HepG2 (cell line): ENCODE measurements around the gene TAF12. TPM values are rescaled to one million over a fixed set of nuclear protein-coding genes. Genes with fewer than 3 reads are reported as not detected.

Source experiments
- CEBPB ChIP-seq: IDR thresholded peaks from 2 replicates; pipeline ENCODE4 v1.6.1; 2011; ENCODE audit warnings: low read depth, low read length, improper control_type of control experiment, borderline replicate concordance
- CTCF ChIP-seq: sonication (generic); formaldehyde crosslinking; IDR thresholded peaks from 2 replicates; pipeline ENCODE4 v1.5.0; 2020; ENCODE audit warnings: mild to moderate bottlenecking, missing genetic modification reagents, moderate library complexity
- GABPA ChIP-seq, 2 experiments: IDR thresholded peaks; 2 replicates each; pipeline ENCODE4 v1.6.1; 2011 to 2016; ENCODE audit warnings: low read depth in 2 of 2, low read length in 1 of 2, missing biosample characterization in 1 of 2, missing genetic modification characterization in 1 of 2
- HOXA3 ChIP-seq: sonication (generic); formaldehyde crosslinking; IDR thresholded peaks from 2 replicates; pipeline ENCODE4 v1.5.0; 2020; ENCODE audit warnings: missing genetic modification reagents
- KAT7 ChIP-seq: IDR thresholded peaks from 2 replicates; pipeline ENCODE4 v1.6.1; 2018; ENCODE audit warnings: borderline replicate concordance, missing compliant biosample characterization
- KDM6A ChIP-seq: IDR thresholded peaks from 2 replicates; pipeline ENCODE4 v1.6.1; 2016; ENCODE audit warnings: low read depth
- MBD4 ChIP-seq: IDR thresholded peaks from 2 replicates; pipeline ENCODE4 v1.6.1; 2012; ENCODE audit warnings: low read length, inconsistent platforms, borderline replicate concordance
- PHF21A ChIP-seq: sonication (generic); formaldehyde crosslinking; IDR thresholded peaks from 2 replicates; pipeline ENCODE4 v1.5.0; 2020; ENCODE audit warnings: mild to moderate bottlenecking, missing genetic modification reagents
- PRMT3 ChIP-seq: sonication (generic); formaldehyde crosslinking; IDR thresholded peaks from 2 replicates; pipeline ENCODE4 v1.8.1; 2022; ENCODE audit warnings: low read depth, mild to moderate bottlenecking, moderate library complexity, missing genetic modification reagents, borderline replicate concordance
- REL ChIP-seq: sonication (generic); formaldehyde crosslinking; conservative IDR thresholded peaks from 2 replicates; pipeline ENCODE4 v1.8.0; 2022; ENCODE audit warnings: mild to moderate bottlenecking, missing genetic modification reagents, moderate library complexity
- SMARCE1 ChIP-seq: fragments of 450-650 bp; IDR thresholded peaks from 2 replicates; pipeline ENCODE4 v1.6.1; 2017; ENCODE audit warnings: borderline replicate concordance
- TAF15 ChIP-seq: fragments of 200-400 bp; formaldehyde crosslinking; IDR thresholded peaks from one replicate; pipeline ENCODE4 v1.6.1; 2018; ENCODE audit warnings: mild to moderate bottlenecking, low read depth, low read length; ENCODE audit not compliant: poor library complexity, severe bottlenecking
- ZBTB8A ChIP-seq: sonication (generic); formaldehyde crosslinking; IDR thresholded peaks from 2 replicates; pipeline ENCODE4 v1.4.0; 2020; ENCODE audit warnings: mild to moderate bottlenecking, low read depth, missing genetic modification reagents, borderline replicate concordance
- ZFP1 ChIP-seq: IDR thresholded peaks from 2 replicates; pipeline ENCODE4 v1.6.1; 2016
- ZNF17 ChIP-seq: sonication (generic); formaldehyde crosslinking; IDR thresholded peaks from 2 replicates; pipeline ENCODE4 v1.5.0; 2020; ENCODE audit warnings: mild to moderate bottlenecking, missing genetic modification reagents
- ZNF34 ChIP-seq: sonication (generic); formaldehyde crosslinking; IDR thresholded peaks from 2 replicates; pipeline ENCODE4 v1.4.0; 2020; ENCODE audit warnings: mild to moderate bottlenecking, missing genetic modification reagents, borderline replicate concordance
- ZNF546 ChIP-seq: sonication (generic); formaldehyde crosslinking; conservative IDR thresholded peaks from 2 replicates; pipeline ENCODE4 v1.8.1; 2023; ENCODE audit warnings: mild to moderate bottlenecking, missing genetic modification reagents
- ZNF563 ChIP-seq: sonication (generic); formaldehyde crosslinking; IDR thresholded peaks from 2 replicates; pipeline ENCODE4 v1.8.0; 2022; ENCODE audit warnings: mild to moderate bottlenecking, moderate library complexity, missing genetic modification reagents
- ZNF878 ChIP-seq: sonication (generic); formaldehyde crosslinking; IDR thresholded peaks from 2 replicates; pipeline ENCODE4 v1.8.1; 2023; ENCODE audit warnings: mild to moderate bottlenecking, missing genetic modification reagents, moderate library complexity
- polyA plus RNA-seq, 8 experiments: library from polyadenylated mRNA; depleted of rRNA in 3 of 8; stranded (reverse) in 7 of 8; unstranded in 1 of 8; fragments of >200 nt; fragmentation: Illumina TruSeq in 4 of 8; extraction: Trizol in 4 of 8; gene quantifications; 2 replicates each; pipeline versions ENCODE4 v1.2.1 to v1.2.3, GENCODE V29; 2011 to 2016; ENCODE audit warnings: low read depth in 4 of 8, missing spikeins in 1 of 8, mixed read lengths in 1 of 8; ENCODE audit not compliant: insufficient read depth in 1 of 8
- total RNA-seq, 5 experiments: library from RNA; depleted of rRNA; stranded (reverse); fragments of >200 nt; fragmentation: Illumina TruSeq; extraction: Trizol; gene quantifications; 2 replicates each; pipeline ENCODE4 v1.2.3, GENCODE V29; 2016; ENCODE audit warnings: low read depth in 1 of 5
- TF ChIP-seq, protein P1 (sequence below): sonication (generic); formaldehyde crosslinking; IDR thresholded peaks from 2 replicates; pipeline ENCODE4 v1.4.0; 2020; ENCODE audit warnings: missing genetic modification reagents
- TF ChIP-seq, protein P2 (sequence below): sonication (generic); formaldehyde crosslinking; IDR thresholded peaks from 2 replicates; pipeline ENCODE4 v1.5.0; 2020; ENCODE audit warnings: mild to moderate bottlenecking, missing genetic modification reagents
- TF ChIP-seq, protein P3 (sequence below): sonication (generic); formaldehyde crosslinking; IDR thresholded peaks from 2 replicates; pipeline ENCODE4 v1.8.1; 2023; ENCODE audit warnings: mild to moderate bottlenecking, missing genetic modification reagents

TAF12 gene
- total and polyA plus RNA-seq, 2 of the 13 experiments (the other 11 are each of a cell fraction or from before 2014, with no cell fraction given) = 16.3 to 17.1 TPM

GRCh38 chr1:28581531-28582247, 61.2 kb downstream of the TAF12 start (continued):
- TF ChIP-seq ZNF34 (CRISPR knock-in tag) (peak; percentile 30; the same call in 1 of the 2 replicates), HOXA3 (CRISPR knock-in tag) (peak; percentile 84), MBD4 (no peak), PRMT3 (CRISPR knock-in tag) (peak; percentile 95), CTCF (CRISPR knock-in tag) (peak; percentile 23), ZNF878 (CRISPR knock-in tag) (peak; percentile 95), ZFP1 (CRISPR knock-in tag) (peak; percentile 86; the same call in 1 of the 2 replicates), TAF15 (peak; percentile 98), KDM6A (CRISPR knock-in tag) (no peak), ZNF546 (CRISPR knock-in tag) (peak; percentile 92; the same call in 1 of the 2 replicates), ZNF563 (CRISPR knock-in tag) (peak; percentile 65; the same call in 1 of the 2 replicates), ZBTB8A (CRISPR knock-in tag) (peak; percentile 82; the same call in 1 of the 2 replicates), ZNF17 (0 out of 2 replicates have a peak, but pooled peaks have one; percentile 81), CEBPB (no peak), KAT7 (CRISPR knock-in tag) (peak; percentile 74), REL (CRISPR knock-in tag) (0 out of 2 replicates have a peak, but pooled peaks have one; percentile 74), GABPA (IDR thresholded peaks at IDR 0.05; ENCODE audit: low read depth, low read length) (no peak), GABPA (CRISPR knock-in tag; IDR thresholded peaks at IDR 0.05; ENCODE audit: low read depth) (peak; percentile 79), SMARCE1 (no peak), PHF21A (CRISPR knock-in tag) (peak; percentile 60)
- TF ChIP-seq, protein P1, sequence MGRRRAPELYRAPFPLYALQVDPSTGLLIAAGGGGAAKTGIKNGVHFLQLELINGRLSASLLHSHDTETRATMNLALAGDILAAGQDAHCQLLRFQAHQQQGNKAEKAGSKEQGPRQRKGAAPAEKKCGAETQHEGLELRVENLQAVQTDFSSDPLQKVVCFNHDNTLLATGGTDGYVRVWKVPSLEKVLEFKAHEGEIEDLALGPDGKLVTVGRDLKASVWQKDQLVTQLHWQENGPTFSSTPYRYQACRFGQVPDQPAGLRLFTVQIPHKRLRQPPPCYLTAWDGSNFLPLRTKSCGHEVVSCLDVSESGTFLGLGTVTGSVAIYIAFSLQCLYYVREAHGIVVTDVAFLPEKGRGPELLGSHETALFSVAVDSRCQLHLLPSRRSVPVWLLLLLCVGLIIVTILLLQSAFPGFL (CRISPR knock-in tag) = peak; percentile 68; the same call in 1 of the 2 replicates
- TF ChIP-seq, protein P2, sequence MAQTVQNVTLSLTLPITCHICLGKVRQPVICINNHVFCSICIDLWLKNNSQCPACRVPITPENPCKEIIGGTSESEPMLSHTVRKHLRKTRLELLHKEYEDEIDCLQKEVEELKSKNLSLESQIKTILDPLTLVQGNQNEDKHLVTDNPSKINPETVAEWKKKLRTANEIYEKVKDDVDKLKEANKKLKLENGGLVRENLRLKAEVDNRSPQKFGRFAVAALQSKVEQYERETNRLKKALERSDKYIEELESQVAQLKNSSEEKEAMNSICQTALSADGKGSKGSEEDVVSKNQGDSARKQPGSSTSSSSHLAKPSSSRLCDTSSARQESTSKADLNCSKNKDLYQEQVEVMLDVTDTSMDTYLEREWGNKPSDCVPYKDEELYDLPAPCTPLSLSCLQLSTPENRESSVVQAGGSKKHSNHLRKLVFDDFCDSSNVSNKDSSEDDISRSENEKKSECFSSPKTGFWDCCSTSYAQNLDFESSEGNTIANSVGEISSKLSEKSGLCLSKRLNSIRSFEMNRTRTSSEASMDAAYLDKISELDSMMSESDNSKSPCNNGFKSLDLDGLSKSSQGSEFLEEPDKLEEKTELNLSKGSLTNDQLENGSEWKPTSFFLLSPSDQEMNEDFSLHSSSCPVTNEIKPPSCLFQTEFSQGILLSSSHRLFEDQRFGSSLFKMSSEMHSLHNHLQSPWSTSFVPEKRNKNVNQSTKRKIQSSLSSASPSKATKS = peak; percentile 92; the same call in 1 of the 2 replicates
- TF ChIP-seq, protein P3, sequence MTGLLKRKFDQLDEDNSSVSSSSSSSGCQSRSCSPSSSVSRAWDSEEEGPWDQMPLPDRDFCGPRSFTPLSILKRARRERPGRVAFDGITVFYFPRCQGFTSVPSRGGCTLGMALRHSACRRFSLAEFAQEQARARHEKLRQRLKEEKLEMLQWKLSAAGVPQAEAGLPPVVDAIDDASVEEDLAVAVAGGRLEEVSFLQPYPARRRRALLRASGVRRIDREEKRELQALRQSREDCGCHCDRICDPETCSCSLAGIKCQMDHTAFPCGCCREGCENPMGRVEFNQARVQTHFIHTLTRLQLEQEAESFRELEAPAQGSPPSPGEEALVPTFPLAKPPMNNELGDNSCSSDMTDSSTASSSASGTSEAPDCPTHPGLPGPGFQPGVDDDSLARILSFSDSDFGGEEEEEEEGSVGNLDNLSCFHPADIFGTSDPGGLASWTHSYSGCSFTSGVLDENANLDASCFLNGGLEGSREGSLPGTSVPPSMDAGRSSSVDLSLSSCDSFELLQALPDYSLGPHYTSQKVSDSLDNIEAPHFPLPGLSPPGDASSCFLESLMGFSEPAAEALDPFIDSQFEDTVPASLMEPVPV (CRISPR knock-in tag) = peak; percentile 93
